Common myeloid progenitor, CD34-positive (primary cell): ENCODE measurements around the gene ITGBL1.

Experiments used
- CTCF ChIA-PET: fragments of 350-600 bp; sonication (Branson Sonifier 250); formaldehyde crosslinking; loops from one replicate; lab custom pipeline; 2021; ENCODE audit warnings: antibody characterized with exemption; lab: Charles Lee
- POLR2A ChIA-PET: fragments of 350-600 bp; sonication (Branson Sonifier 250); formaldehyde crosslinking; loops from one replicate; lab custom pipeline; 2021; ENCODE audit warnings: antibody characterized with exemption; lab: Charles Lee
- DNase-seq, 3 donors: peaks; one replicate each; pipeline versions ENCODE4 v3.0.0 to v3.0.0-alpha.2; 2013
- H3K27ac ChIP-seq, 2 experiments: 1 replicate in 1 of 2; 2 replicates in 1 of 2; pipeline ENCODE4 v1.7.0; 2013; ENCODE audit warnings: inconsistent platforms in 2 of 2, low read length in 2 of 2, mild to moderate bottlenecking in 2 of 2, low read depth in 1 of 2, moderate library complexity in 1 of 2; ENCODE audit not compliant: severe bottlenecking in 2 of 2, insufficient read depth in 1 of 2, poor library complexity in 1 of 2
- H3K27me3 ChIP-seq, 5 experiments: replicated peaks in 2 of 5; 1 replicate in 3 of 5; 2 replicates in 2 of 5; pipeline versions ENCODE4 v1.6.1 to v1.7.0; 2013; ENCODE audit warnings: low read length in 4 of 5, mild to moderate bottlenecking in 2 of 5, moderate library complexity in 2 of 5, inconsistent platforms in 1 of 5; ENCODE audit not compliant: insufficient read depth in 5 of 5, control insufficient read depth in 4 of 5
- H3K36me3 ChIP-seq, 4 experiments: 1 replicate in 2 of 4; 2 replicates in 2 of 4; pipeline versions ENCODE4 v1.6.1 to v1.7.0; 2013; ENCODE audit warnings: low read length in 3 of 4, control low read depth in 1 of 4, mild to moderate bottlenecking in 1 of 4; ENCODE audit not compliant: control insufficient read depth in 4 of 4, insufficient read depth in 4 of 4
- H3K4me1 ChIP-seq, 4 experiments: 1 replicate in 3 of 4; 2 replicates in 1 of 4; pipeline versions ENCODE4 v1.6.1 to v1.7.1; 2013; ENCODE audit warnings: low read length in 3 of 4, mild to moderate bottlenecking in 3 of 4, control low read depth in 1 of 4, inconsistent platforms in 1 of 4, moderate library complexity in 1 of 4; ENCODE audit not compliant: control insufficient read depth in 4 of 4, insufficient read depth in 4 of 4; ENCODE audit errors: control extremely low read depth in 1 of 4
- H3K4me3 ChIP-seq, 7 experiments: 1 replicate in 4 of 7; 2 replicates in 3 of 7; pipeline versions ENCODE4 v1.5.1 to v1.7.0; 2013; ENCODE audit warnings: mild to moderate bottlenecking in 7 of 7, low read length in 6 of 7, moderate library complexity in 6 of 7, inconsistent platforms in 2 of 7, low read depth in 2 of 7, control low read depth in 1 of 7; ENCODE audit not compliant: insufficient read depth in 4 of 7, control insufficient read depth in 1 of 7; ENCODE audit errors: extremely low read depth in 1 of 7
- H3K9me3 ChIP-seq, 5 experiments: 1 replicate in 4 of 5; 2 replicates in 1 of 5; pipeline versions ENCODE4 v1.6.1 to v1.7.1; 2013; ENCODE audit warnings: low read length in 4 of 5, mild to moderate bottlenecking in 2 of 5, inconsistent platforms in 1 of 5, low read depth in 1 of 5, moderate library complexity in 1 of 5; ENCODE audit not compliant: control insufficient read depth in 4 of 5, insufficient read depth in 2 of 5; ENCODE audit errors: control extremely low read depth in 1 of 5
- WGBS: methylation state at CpG from one replicate; pipeline ENCODE4 v1.1.5; 2013; ENCODE audit not compliant: insufficient coverage; 5-methylcytosine and 5-hydroxymethylcytosine counted together

Gene ITGBL1

DNA sequence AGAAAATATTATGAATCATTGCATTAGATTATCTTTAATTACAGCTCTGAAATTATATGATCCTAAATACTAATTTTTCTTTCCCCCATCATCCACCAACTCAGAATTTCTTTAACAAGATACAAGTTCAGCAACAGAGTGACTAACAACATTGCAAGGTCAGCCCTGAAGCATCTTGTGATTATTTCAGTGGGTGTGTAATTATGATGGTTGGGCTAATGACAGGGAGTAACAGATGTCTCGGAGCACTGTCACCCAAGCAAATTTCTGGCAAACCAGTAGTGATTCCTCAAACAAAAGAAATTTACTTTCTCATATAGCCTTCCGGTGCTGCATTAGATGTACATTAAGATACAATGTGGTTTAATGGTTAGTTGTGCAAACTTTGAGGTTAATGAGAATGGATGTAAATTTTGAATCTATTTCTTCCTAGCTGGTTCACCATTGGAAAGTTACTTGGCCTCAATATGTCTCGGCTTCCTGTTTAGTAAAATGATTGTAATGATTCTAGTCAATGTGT is 238.9 kb downstream of the ITGBL1 start:
- ChIA-PET POLR2A (no interaction called here), CTCF (no interaction called here)
- WGBS, result 83% methylated on average over 1 of the region's 3 CpGs
- H3K4me3 ChIP-seq, result no peak overlapping the region
- H3K27ac ChIP-seq, result no peak overlapping the region
- H3K9me3 ChIP-seq, result no peaks in the 10 kb centered on the region
- no peak for DNase-seq
- H3K27me3 ChIP-seq, result no peaks in the 10 kb centered on the region
- no peaks in the 10 kb centered on the region for H3K4me1 ChIP-seq
- no peaks in the 10 kb centered on the region for H3K36me3 ChIP-seq

DNA sequence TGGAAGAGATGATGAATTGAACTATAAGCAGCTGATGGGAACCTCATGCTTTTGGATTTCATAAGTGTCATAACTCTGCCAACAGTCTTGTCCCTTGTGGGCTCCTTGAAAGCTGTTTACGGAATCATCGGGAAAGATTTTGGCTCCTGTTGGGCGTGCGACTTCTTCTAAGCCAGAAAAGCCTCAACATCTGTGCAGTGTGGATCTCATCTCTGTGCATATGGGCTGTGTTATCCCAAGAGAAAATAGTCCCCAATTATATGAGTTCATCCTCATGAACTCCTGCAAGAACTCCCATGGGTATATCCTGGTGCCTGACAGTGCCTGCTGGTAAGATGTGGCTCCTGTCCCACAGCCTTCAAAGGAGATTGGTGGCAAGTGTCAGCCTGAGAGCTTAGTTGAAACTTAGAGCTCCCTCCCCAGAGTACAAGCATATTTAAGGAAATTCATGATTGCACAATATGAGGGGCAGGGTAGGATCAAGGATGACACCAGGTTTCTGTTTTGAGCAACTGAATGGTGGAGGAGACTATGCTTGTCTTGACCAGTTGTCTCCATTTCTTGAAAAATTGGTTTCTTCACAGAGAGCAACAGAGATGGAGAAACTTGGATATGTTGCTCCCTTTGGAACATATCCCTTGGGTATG is 243.5 kb downstream of the ITGBL1 start:
- POLR2A ChIA-PET, result no interaction called here
- H3K9me3 ChIP-seq, result no peaks in the 10 kb centered on the region
- H3K4me1 ChIP-seq, result no peaks in the 10 kb centered on the region
- H3K27ac ChIP-seq, result no peak overlapping the region
- CTCF ChIA-PET, result no interaction called here
- no peaks in the 10 kb centered on the region for H3K27me3 ChIP-seq
- H3K4me3 ChIP-seq, result no peak overlapping the region
- DNase-seq, result no peak
- no peaks in the 10 kb centered on the region for H3K36me3 ChIP-seq
- WGBS, result 97% methylated on average over 4 of the region's 4 CpGs

DNA sequence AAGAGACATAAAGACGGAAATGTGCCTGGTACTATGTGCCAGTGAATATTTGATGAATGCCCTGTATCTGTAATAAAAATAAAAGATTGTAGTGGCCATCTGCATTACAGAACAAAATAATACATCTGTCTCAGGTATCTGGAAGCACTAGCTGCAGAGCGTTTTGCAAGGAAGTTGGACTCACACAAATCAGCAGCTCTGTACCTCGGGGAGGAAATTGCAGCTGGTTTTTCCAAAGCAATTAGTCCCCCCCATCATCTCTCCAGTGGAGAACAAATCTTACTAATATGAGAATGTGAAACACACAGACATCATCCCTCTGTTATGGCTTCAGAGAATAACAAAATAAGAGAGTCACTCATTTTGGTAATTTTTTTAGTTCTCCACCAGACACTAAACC is 245.3 kb downstream of the ITGBL1 start:
- ChIA-PET POLR2A (no interaction called here), CTCF (no interaction called here)
- Histone ChIP-seq H3K36me3 (no peaks in the 10 kb centered on the region), H3K4me1 (no peaks in the 10 kb centered on the region), H3K27ac (no peak overlapping the region), H3K27me3 (no peaks in the 10 kb centered on the region), H3K4me3 (no peak overlapping the region), H3K9me3 (no peaks in the 10 kb centered on the region)
- DNase-seq, result no peak
- no CpG with 5 or more reads among the region's 3 CpGs for WGBS

DNA sequence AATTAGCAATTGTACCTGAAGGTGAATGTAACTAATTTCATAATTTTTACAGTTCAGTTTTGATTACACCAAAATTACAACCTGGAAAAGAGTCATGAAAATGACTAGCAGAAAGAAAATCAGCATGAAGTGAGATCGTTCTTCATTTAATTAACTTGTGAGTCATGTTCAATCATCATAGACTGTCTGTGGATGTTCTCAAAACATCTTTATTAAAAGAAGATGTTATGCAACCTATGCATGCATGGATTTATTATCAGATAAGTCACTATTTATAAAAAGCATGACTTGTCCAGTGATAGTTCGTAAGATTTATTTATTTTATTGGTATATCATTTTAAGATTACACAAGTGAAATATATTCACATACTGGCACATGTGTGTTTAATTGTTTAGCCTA is 245.9 kb downstream of the ITGBL1 start:
- no CpG with 5 or more reads among the region's 2 CpGs for WGBS

DNA sequence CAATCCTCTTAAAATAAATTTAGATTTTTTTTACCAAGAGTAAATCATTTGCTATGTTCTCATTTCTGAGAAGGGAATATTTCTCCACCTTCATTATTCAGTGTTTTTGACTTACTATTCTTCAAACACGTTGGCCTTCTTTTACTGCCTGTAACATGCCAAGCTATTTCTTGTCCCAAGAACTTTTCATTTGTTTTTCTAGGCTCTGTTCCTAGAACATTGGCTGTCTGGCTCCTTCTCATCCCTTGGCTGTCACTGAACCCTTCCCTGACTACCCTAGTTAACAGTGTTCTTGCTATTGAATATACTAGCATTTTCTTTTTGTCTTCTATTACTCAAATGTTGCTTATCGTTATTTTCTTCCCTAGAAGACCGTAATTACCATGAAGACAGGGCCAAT is 248.1 kb downstream of the ITGBL1 start:
- no peaks in the 10 kb centered on the region for H3K36me3 ChIP-seq
- CTCF ChIA-PET, result no interaction called here
- no peak overlapping the region for H3K27ac ChIP-seq
- no peak for DNase-seq
- 83% methylated on average over 1 of the region's 3 CpGs for WGBS
- H3K4me1 ChIP-seq, result peaks cover 0 to 1% (median 0%) of the 10 kb centered on the region in 4 experiments
- POLR2A ChIA-PET, result no interaction called here
- no peak overlapping the region for H3K4me3 ChIP-seq
- H3K27me3 ChIP-seq, result no peaks in the 10 kb centered on the region
- H3K9me3 ChIP-seq, result no peaks in the 10 kb centered on the region

More for the DNA sequence above, 245.9 kb downstream of the ITGBL1 start:
- Histone ChIP-seq H3K9me3 (no peaks in the 10 kb centered on the region), H3K27ac (no peak overlapping the region), H3K27me3 (no peaks in the 10 kb centered on the region), H3K4me1 (no peaks in the 10 kb centered on the region), H3K4me3 (no peak overlapping the region), H3K36me3 (no peaks in the 10 kb centered on the region)
- ChIA-PET CTCF (no interaction called here), POLR2A (no interaction called here)
- no peak for DNase-seq

DNA sequence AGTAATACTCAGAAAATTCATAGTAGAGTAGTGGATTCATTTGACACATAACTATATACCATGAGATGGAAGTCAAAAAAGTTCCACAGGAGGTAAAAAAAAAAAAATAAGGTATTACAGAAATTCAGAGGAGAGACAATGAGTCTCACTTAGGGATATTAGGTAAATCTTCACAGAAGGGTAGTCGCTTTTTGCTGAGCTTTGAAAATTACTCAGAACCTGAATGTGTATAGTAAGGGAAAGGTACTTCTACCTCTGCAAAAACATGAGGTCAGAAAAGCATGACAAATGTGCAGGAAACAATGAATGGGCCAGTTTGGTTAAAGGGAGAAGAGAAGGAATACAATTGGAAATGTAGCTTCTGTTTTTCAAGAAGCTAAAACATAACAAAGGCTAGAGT is 250.6 kb downstream of the ITGBL1 start:
- POLR2A ChIA-PET, result no interaction called here
- no peak overlapping the region for H3K4me3 ChIP-seq
- H3K27me3 ChIP-seq, result no peaks in the 10 kb centered on the region
- H3K9me3 ChIP-seq, result no peaks in the 10 kb centered on the region
- no peaks in the 10 kb centered on the region for H3K36me3 ChIP-seq
- H3K4me1 ChIP-seq, result peaks cover 5 to 15% (median 9%) of the 10 kb centered on the region in 4 experiments
- WGBS, result 100% methylated on average over 1 of the region's 1 CpG
- CTCF ChIA-PET, result no interaction called here
- no peak overlapping the region for H3K27ac ChIP-seq
- no peak for DNase-seq

DNA sequence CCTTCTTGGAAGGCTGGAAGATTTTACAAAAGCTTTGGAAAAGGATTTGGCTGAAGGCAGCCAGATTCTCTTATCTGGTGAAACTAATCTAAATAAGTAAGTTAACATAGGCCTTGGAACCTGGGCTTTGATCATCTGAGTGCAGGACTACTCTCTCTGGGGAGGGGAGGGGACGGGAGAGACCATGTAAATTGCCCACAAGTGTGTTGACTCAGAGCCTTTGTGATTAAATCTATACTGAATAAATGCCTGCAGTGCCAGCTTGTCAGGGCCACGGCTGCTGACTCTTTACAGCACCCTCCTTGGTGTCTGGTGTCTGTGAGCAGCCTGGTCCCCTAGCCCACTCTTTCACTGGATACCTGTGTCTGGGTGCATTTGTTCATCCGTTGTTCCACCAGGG is 251.4 kb downstream of the ITGBL1 start:
- WGBS, result 100% methylated on average over 2 of the region's 3 CpGs

More for the DNA sequence above, 251.4 kb downstream of the ITGBL1 start:
- Histone ChIP-seq H3K27ac (no peak overlapping the region), H3K36me3 (no peaks in the 10 kb centered on the region), H3K27me3 (no peaks in the 10 kb centered on the region), H3K9me3 (no peaks in the 10 kb centered on the region), H3K4me1 (peaks cover 5 to 15% (median 9%) of the 10 kb centered on the region in 4 experiments), H3K4me3 (no peak overlapping the region)
- POLR2A ChIA-PET, result no interaction called here
- CTCF ChIA-PET, result no interaction called here
- no peak for DNase-seq
